ENCODE measurements around the gene TBC1D22A.

GRCh38 chr22:47207846-47208554, 445.6 kb downstream of the TBC1D22A start:
- TF ChIP-seq POLR2A (IDR thresholded peaks at IDR 0.05): no peak
- TF ChIP-seq CTCF (IDR thresholded peaks at IDR 0.05): no peak
- TF ChIP-seq EP300 (IDR thresholded peaks at IDR 0.05): no peak

All from ovary (tissue), 3 donors.